Neural cell (in vitro differentiated cells): ENCODE results near the gene MYRIP. TPM values are rescaled to one million over a fixed set of nuclear protein-coding genes. Genes with fewer than 3 reads are reported as not detected.

ENCODE experiments used
- H2AFZ ChIP-seq: fragments of 200-600, 300-800 bp; sonication (generic), shearing (Covaris generic); 2 replicates; pipeline ENCODE4 v1.6.0; 2014; ENCODE audit warnings: low read depth, mild to moderate bottlenecking, antibody characterized with exemption, low read length, moderate library complexity
- H3F3A ChIP-seq: fragments of 200-600 bp; shearing (Covaris generic); 2 replicates; pipeline ENCODE4 v1.6.1; 2016; ENCODE audit warnings: mild to moderate bottlenecking, moderate library complexity, mixed read lengths, antibody characterized with exemption, low read length; ENCODE audit not compliant: insufficient read depth, poor library complexity, severe bottlenecking
- H3K27ac ChIP-seq: fragments of 200-600, 300-800 bp; sonication (generic), shearing (Covaris generic); 2 replicates; pipeline ENCODE4 v1.5.1; 2014; ENCODE audit warnings: mild to moderate bottlenecking, low read length, moderate library complexity
- H3K27me3 ChIP-seq: fragments of 300-800, 200-600 bp; sonication (generic), shearing (Covaris generic); 2 replicates; pipeline ENCODE4 v1.6.0; 2014; ENCODE audit warnings: mild to moderate bottlenecking, low read depth, low read length, moderate library complexity; ENCODE audit not compliant: insufficient read depth
- H3K36me3 ChIP-seq: fragments of 300-800, 200-600 bp; sonication (generic), shearing (Covaris generic); 2 replicates; pipeline ENCODE4 v1.5.1; 2014; ENCODE audit warnings: mild to moderate bottlenecking, antibody characterized with exemption, low read length, moderate library complexity; ENCODE audit not compliant: insufficient read depth
- H3K4me2 ChIP-seq: fragments of 300-800, 200-600 bp; sonication (generic), shearing (Covaris generic); 2 replicates; pipeline ENCODE4 v1.6.0; 2014; ENCODE audit warnings: mild to moderate bottlenecking, low read length
- H3K4me3 ChIP-seq: fragments of 300-800, 200-600 bp; sonication (generic), shearing (Covaris generic); 2 replicates; pipeline ENCODE4 v1.5.1; 2014; ENCODE audit warnings: mild to moderate bottlenecking, low read length, moderate library complexity
- H3K79me2 ChIP-seq: fragments of 200-600 bp; shearing (Covaris generic); replicated peaks from 2 replicates; pipeline ENCODE4 v1.6.0; 2014; ENCODE audit warnings: mild to moderate bottlenecking, low read length, moderate library complexity; ENCODE audit not compliant: insufficient read depth
- H3K9ac ChIP-seq: fragments of 300-800, 200-600 bp; sonication (generic), shearing (Covaris generic); 2 replicates; pipeline ENCODE4 v1.6.1; 2016; ENCODE audit warnings: mild to moderate bottlenecking, low read length, mixed read lengths
- H3K9me2 ChIP-seq: fragments of 200-600 bp; shearing (Covaris generic); 2 replicates; pipeline ENCODE4 v1.6.1; 2016; ENCODE audit warnings: mild to moderate bottlenecking, low read length, mixed read lengths; ENCODE audit not compliant: insufficient read depth
- H3K9me3 ChIP-seq: fragments of 200-600, 300-800 bp; sonication (generic), shearing (Covaris generic); 2 replicates; pipeline ENCODE4 v1.6.1; 2016; ENCODE audit warnings: mild to moderate bottlenecking, mixed run types, low read length, moderate library complexity, mixed read lengths
- H4K20me1 ChIP-seq: fragments of 200-600 bp; shearing (Covaris generic); 2 replicates; pipeline ENCODE4 v1.6.1; 2016; ENCODE audit warnings: mild to moderate bottlenecking, mixed run types; ENCODE audit not compliant: insufficient read depth
- EP300 ChIP-seq: fragments of 450-650 bp; conservative IDR thresholded peaks from 2 replicates; pipeline ENCODE4 v1.6.1; 2014; ENCODE audit warnings: antibody characterized with exemption, mild to moderate bottlenecking, moderate library complexity; ENCODE audit not compliant: poor library complexity, severe bottlenecking
- EZH2 ChIP-seq: fragments of 200-600, 300-800 bp; shearing (Covaris generic), sonication (generic); IDR thresholded peaks from 2 replicates; pipeline ENCODE4 v1.6.1; 2014; ENCODE audit warnings: antibody characterized with exemption, low read length, borderline replicate concordance, mild to moderate bottlenecking; ENCODE audit not compliant: insufficient read depth, poor library complexity, severe bottlenecking
- MXI1 ChIP-seq: fragments of 450-650 bp; conservative IDR thresholded peaks from 2 replicates; pipeline ENCODE4 v1.6.1; 2014; ENCODE audit warnings: antibody characterized with exemption, mild to moderate bottlenecking; ENCODE audit not compliant: poor library complexity, severe bottlenecking
- POLR2AphosphoS5 ChIP-seq: IDR thresholded peaks from 2 replicates; pipeline ENCODE4 v1.6.1; 2012
- RAD21 ChIP-seq: fragments of 450-650 bp; conservative IDR thresholded peaks from 2 replicates; pipeline ENCODE4 v1.6.1; 2014; ENCODE audit warnings: antibody characterized with exemption, mild to moderate bottlenecking, moderate library complexity
- SMC3 ChIP-seq: fragments of 450-650 bp; conservative IDR thresholded peaks from 2 replicates; pipeline ENCODE4 v1.6.1; 2014; ENCODE audit warnings: antibody characterized with exemption, mild to moderate bottlenecking, moderate library complexity; ENCODE audit not compliant: poor library complexity
- TAF1 ChIP-seq: IDR thresholded peaks from 2 replicates; pipeline ENCODE4 v1.6.1; 2012; ENCODE audit warnings: low read depth
- polyA plus RNA-seq: library from polyadenylated mRNA; depleted of rRNA; stranded (reverse); fragments of >200 nt; gene quantifications from 2 replicates; pipeline ENCODE4 v1.2.3, GENCODE V29; 2014
- TF ChIP-seq, protein P1 (sequence below): fragments of 450-650 bp; IDR thresholded peaks from 2 replicates; pipeline ENCODE4 v1.5.1; 2014; ENCODE audit warnings: antibody characterized with exemption, mild to moderate bottlenecking, moderate library complexity; ENCODE audit not compliant: poor library complexity, severe bottlenecking
- TF ChIP-seq, protein P2 (sequence below): IDR thresholded peaks from 2 replicates; pipeline ENCODE4 v1.6.1; 2012; ENCODE audit warnings: borderline replicate concordance

MYRIP gene
- polyA plus RNA-seq, 1 donor from 2014 or later: 0.76 TPM

DNA sequence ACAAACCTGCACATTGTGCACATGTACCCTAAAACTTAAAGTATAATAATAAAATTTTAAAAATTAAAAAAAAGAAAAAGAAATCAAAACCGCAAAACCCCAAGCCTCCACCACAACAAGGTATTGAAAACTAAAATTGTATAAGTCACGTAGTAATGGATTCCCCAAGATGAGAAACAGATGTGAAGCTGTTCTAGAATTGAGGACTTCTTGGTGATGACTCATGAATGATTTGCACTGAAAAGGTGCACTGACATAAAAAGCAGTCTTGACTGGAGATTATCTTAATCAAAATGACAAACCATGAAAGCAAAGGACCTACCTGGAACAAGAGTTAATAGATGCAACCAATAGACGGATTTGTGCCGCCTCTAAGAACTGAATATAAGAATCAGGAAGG, 225.8 kb downstream of the MYRIP start:
- Histone ChIP-seq H4K20me1 (no peaks in the 10 kb centered on the region), H2AFZ (no peak overlapping the region), H3K9me2 (no peaks in the 10 kb centered on the region), H3K79me2 (no peaks in the 10 kb centered on the region), H3K9me3 (no peaks in the 10 kb centered on the region), H3K27ac (no peak overlapping the region), H3K36me3 (no peaks in the 10 kb centered on the region), H3K4me3 (no peak overlapping the region), H3K4me2 (no peak overlapping the region), H3F3A (no peaks in the 10 kb centered on the region), H3K27me3 (no peaks in the 10 kb centered on the region), H3K9ac (no peak overlapping the region)
- TF ChIP-seq, protein P1, sequence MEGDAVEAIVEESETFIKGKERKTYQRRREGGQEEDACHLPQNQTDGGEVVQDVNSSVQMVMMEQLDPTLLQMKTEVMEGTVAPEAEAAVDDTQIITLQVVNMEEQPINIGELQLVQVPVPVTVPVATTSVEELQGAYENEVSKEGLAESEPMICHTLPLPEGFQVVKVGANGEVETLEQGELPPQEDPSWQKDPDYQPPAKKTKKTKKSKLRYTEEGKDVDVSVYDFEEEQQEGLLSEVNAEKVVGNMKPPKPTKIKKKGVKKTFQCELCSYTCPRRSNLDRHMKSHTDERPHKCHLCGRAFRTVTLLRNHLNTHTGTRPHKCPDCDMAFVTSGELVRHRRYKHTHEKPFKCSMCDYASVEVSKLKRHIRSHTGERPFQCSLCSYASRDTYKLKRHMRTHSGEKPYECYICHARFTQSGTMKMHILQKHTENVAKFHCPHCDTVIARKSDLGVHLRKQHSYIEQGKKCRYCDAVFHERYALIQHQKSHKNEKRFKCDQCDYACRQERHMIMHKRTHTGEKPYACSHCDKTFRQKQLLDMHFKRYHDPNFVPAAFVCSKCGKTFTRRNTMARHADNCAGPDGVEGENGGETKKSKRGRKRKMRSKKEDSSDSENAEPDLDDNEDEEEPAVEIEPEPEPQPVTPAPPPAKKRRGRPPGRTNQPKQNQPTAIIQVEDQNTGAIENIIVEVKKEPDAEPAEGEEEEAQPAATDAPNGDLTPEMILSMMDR: no peak
- TF ChIP-seq MXI1 (no peak), RAD21 (no peak), TAF1 (no peak), POLR2AphosphoS5 (no peak), EP300 (no peak), EZH2 (no peak), SMC3 (no peak)
- TF ChIP-seq, protein P2, sequence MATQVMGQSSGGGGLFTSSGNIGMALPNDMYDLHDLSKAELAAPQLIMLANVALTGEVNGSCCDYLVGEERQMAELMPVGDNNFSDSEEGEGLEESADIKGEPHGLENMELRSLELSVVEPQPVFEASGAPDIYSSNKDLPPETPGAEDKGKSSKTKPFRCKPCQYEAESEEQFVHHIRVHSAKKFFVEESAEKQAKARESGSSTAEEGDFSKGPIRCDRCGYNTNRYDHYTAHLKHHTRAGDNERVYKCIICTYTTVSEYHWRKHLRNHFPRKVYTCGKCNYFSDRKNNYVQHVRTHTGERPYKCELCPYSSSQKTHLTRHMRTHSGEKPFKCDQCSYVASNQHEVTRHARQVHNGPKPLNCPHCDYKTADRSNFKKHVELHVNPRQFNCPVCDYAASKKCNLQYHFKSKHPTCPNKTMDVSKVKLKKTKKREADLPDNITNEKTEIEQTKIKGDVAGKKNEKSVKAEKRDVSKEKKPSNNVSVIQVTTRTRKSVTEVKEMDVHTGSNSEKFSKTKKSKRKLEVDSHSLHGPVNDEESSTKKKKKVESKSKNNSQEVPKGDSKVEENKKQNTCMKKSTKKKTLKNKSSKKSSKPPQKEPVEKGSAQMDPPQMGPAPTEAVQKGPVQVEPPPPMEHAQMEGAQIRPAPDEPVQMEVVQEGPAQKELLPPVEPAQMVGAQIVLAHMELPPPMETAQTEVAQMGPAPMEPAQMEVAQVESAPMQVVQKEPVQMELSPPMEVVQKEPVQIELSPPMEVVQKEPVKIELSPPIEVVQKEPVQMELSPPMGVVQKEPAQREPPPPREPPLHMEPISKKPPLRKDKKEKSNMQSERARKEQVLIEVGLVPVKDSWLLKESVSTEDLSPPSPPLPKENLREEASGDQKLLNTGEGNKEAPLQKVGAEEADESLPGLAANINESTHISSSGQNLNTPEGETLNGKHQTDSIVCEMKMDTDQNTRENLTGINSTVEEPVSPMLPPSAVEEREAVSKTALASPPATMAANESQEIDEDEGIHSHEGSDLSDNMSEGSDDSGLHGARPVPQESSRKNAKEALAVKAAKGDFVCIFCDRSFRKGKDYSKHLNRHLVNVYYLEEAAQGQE: no peak

DNA sequence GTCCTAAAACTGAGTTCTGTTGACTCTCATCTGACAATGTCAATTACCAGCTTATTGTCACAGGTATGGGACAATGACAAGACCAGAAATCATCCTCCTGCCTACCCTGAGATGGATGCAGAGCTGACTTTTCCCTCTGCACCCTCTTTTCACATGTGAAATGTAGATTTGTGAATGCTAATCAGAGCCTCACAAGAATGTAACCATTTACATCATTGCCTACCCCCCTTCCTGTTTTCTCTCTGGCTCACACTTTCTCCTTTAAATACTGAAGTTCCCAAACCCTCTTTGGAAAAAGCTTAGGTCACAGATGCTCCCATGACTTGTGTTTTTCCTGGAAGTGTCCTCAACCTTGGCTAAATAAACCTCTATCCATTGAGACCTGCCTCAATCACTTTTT, 228.2 kb downstream of the MYRIP start:
- Histone ChIP-seq H3K9ac (no peak overlapping the region), H3K27ac (no peak overlapping the region)

More for the DNA sequence above, 228.2 kb downstream of the MYRIP start:
- no peak for TF ChIP-seq POLR2AphosphoS5
- TF ChIP-seq SMC3: no peak
- TF ChIP-seq EZH2: no peak
- no peak for TF ChIP-seq EP300
- no peaks in the 10 kb centered on the region for H3K27me3 ChIP-seq
- H3K4me2 ChIP-seq: no peak overlapping the region
- no peaks in the 10 kb centered on the region for H3K36me3 ChIP-seq
- no peaks in the 10 kb centered on the region for H3F3A ChIP-seq
- H3K9me3 ChIP-seq: no peaks in the 10 kb centered on the region
- no peaks in the 10 kb centered on the region for H3K79me2 ChIP-seq
- no peak overlapping the region for H3K4me3 ChIP-seq
- H2AFZ ChIP-seq: no peak overlapping the region
- no peaks in the 10 kb centered on the region for H3K9me2 ChIP-seq
- no peaks in the 10 kb centered on the region for H4K20me1 ChIP-seq
